ENCODE data around the gene FIBCD1.

DNA sequence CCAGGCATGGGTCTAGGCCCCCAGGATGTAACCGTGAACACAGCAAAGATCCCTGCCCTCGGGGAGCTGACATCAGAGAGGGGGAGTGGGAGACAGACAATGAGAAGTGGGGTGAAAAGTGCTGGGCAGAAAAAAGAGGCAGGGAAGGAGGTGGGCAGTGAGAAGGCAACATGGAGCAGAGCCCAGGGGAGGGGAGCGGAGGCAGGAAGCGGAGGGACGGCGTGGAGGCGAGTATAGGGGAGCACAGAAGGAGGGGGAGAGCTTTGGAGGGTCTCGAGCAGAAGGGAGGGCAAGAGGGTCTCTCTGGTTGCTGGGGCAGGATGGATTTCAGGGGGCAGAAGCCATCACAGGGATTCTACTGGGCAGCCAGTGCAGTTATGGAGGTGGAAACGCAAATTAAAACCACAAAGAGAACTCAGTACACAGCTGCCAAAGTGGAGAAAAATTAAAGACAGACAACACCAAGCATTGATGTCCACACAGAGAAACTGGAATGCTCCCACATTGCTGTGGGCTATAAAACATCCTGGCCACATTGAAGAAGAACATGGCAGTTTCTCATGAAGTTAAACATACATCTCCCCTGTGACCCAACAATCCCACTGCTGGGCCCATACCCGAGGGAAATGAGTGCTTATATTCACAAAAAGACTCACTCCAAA lies 48.8 kb upstream of the FIBCD1 start:
- TF ChIP-seq, protein P1, sequence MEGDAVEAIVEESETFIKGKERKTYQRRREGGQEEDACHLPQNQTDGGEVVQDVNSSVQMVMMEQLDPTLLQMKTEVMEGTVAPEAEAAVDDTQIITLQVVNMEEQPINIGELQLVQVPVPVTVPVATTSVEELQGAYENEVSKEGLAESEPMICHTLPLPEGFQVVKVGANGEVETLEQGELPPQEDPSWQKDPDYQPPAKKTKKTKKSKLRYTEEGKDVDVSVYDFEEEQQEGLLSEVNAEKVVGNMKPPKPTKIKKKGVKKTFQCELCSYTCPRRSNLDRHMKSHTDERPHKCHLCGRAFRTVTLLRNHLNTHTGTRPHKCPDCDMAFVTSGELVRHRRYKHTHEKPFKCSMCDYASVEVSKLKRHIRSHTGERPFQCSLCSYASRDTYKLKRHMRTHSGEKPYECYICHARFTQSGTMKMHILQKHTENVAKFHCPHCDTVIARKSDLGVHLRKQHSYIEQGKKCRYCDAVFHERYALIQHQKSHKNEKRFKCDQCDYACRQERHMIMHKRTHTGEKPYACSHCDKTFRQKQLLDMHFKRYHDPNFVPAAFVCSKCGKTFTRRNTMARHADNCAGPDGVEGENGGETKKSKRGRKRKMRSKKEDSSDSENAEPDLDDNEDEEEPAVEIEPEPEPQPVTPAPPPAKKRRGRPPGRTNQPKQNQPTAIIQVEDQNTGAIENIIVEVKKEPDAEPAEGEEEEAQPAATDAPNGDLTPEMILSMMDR (IDR thresholded peaks at IDR 0.05; ENCODE audit: insufficient read depth, low read depth, low read length) = no peak
- TF ChIP-seq EZH2 (IDR thresholded peaks at IDR 0.05; ENCODE audit: insufficient read depth, low read length) = no peak

Measured in astrocyte (in vitro differentiated cells and primary cell).